Gastroesophageal sphincter (tissue), 4 donors: ENCODE measurements around the gene LORICRIN. TPM values are rescaled to one million over a fixed set of nuclear protein-coding genes. Genes with fewer than 3 reads are reported as not detected.

Experiments used
- ATAC-seq: fragments of 150-250 bp; one replicate; pipeline ENCODE4 v1.9.1; 2016; ENCODE audit warnings: mild to moderate bottlenecking, moderate library complexity
- H3K27ac ChIP-seq, 4 donors: fragments of 200-600 bp; sonication (generic) in 3 of 4; 1 replicate in 3 of 4; 2 replicates in 1 of 4; pipeline ENCODE4 v1.5.1; 2016 to 2019
- H3K27me3 ChIP-seq: fragments of 200-600 bp; sonication (generic); one replicate; pipeline ENCODE4 v1.5.1; 2019
- H3K36me3 ChIP-seq, 2 donors: fragments of 200-600 bp; sonication (generic); one replicate each; pipeline ENCODE4 v1.5.1; 2019; ENCODE audit warnings: control low read depth in 1 of 2
- H3K4me1 ChIP-seq, 3 donors: fragments of 200-600 bp; sonication (generic); 1 replicate in 2 of 3; 2 replicates in 1 of 3; pipeline ENCODE4 v1.5.1; 2016 to 2019; ENCODE audit warnings: control low read depth in 2 of 3
- H3K4me3 ChIP-seq, 2 donors: fragments of 200-600 bp; sonication (generic); one replicate each; pipeline ENCODE4 v1.5.1; 2019; ENCODE audit warnings: mild to moderate bottlenecking in 1 of 2, moderate library complexity in 1 of 2
- H3K9me3 ChIP-seq, 3 donors: fragments of 200-600 bp; sonication (generic); one replicate each; pipeline ENCODE4 v1.5.1; 2017 to 2019; ENCODE audit warnings: control low read depth in 2 of 3
- CTCF ChIP-seq, 4 experiments: fragments of 200-600 bp in 2 of 4; fragments of 450-650 bp in 2 of 4; sonication (generic) in 1 of 4; IDR thresholded peaks; one replicate each; pipeline ENCODE4 v1.5.1; 2017 to 2019; ENCODE audit warnings: antibody characterized with exemption in 4 of 4, mild to moderate bottlenecking in 2 of 4, moderate library complexity in 2 of 4
- EP300 ChIP-seq: sonication (generic); formaldehyde crosslinking; IDR thresholded peaks from one replicate; pipeline ENCODE4 v1.6.1; 2017; ENCODE audit warnings: antibody characterized with exemption, mild to moderate bottlenecking
- POLR2A ChIP-seq, 2 donors: fragments of 450-650 bp; IDR thresholded peaks; one replicate each; pipeline ENCODE4 v1.6.1; 2017; ENCODE audit warnings: antibody characterized with exemption in 2 of 2, mild to moderate bottlenecking in 2 of 2, moderate library complexity in 1 of 2
- POLR2AphosphoS5 ChIP-seq: sonication (generic); formaldehyde crosslinking; IDR thresholded peaks from one replicate; pipeline ENCODE4 v1.6.1; 2017; ENCODE audit warnings: antibody characterized with exemption
- WGBS, 2 donors: methylation state at CpG; one replicate each; pipeline ENCODE4 v1.1.5; 2018; ENCODE audit warnings: low coverage in 1 of 2; 5-methylcytosine and 5-hydroxymethylcytosine counted together
- total RNA-seq, 4 donors: library from RNA; depleted of rRNA; stranded (reverse); fragments of >200 nt; gene quantifications; one replicate each; pipeline ENCODE4 v1.1.0, GENCODE V29; 2016

The LORICRIN gene
- total RNA-seq, 4 donors from 2014 or later: not detected

- Histone ChIP-seq H3K27me3 (no peaks in the 10 kb centered on the region), H3K36me3 (no peaks in the 10 kb centered on the region), H3K4me1 (no peaks in the 10 kb centered on the region), H3K9me3 (no peaks in the 10 kb centered on the region), H3K27ac (no peak overlapping the region), H3K4me3 (no peak overlapping the region)
- ATAC-seq: no peak
- 57 to 60% methylated on average over 1 of the region's 1 CpG for WGBS, 2 donors
- TF ChIP-seq POLR2AphosphoS5 (no peak), POLR2A (IDR thresholded peaks at IDR 0.05) (no peak), CTCF (IDR thresholded peaks at IDR 0.05) (no peak), EP300 (no peak)
These were observed 26.0 kb upstream of the LORICRIN start for GRCh38 chr1:153233448-153233847.

- Histone ChIP-seq H3K27ac (no peak overlapping the region), H3K4me1 (no peaks in the 10 kb centered on the region), H3K36me3 (no peaks in the 10 kb centered on the region), H3K9me3 (no peaks in the 10 kb centered on the region), H3K27me3 (no peaks in the 10 kb centered on the region), H3K4me3 (no peak overlapping the region)
- no peak for ATAC-seq
- TF ChIP-seq POLR2A (IDR thresholded peaks at IDR 0.05) (no peak), CTCF (IDR thresholded peaks at IDR 0.05) (no peak), POLR2AphosphoS5 (no peak), EP300 (no peak)
- 61 to 80% methylated on average over 1 to 2 of the region's 2 CpGs for WGBS, 2 donors
These were observed 21.0 kb upstream of the LORICRIN start for GRCh38 chr1:153238527-153238926.

GRCh38 chr1:153242160-153242559, 17.3 kb upstream of the LORICRIN start:
- no peaks in the 10 kb centered on the region for H3K36me3 ChIP-seq
- TF ChIP-seq EP300: no peak
- TF ChIP-seq POLR2A (IDR thresholded peaks at IDR 0.05): no peak
- no peak for TF ChIP-seq CTCF (IDR thresholded peaks at IDR 0.05)
- TF ChIP-seq POLR2AphosphoS5: no peak
- WGBS, 2 donors: 80 to 88% methylated on average over 1 of the region's 1 CpG
- no peak overlapping the region for H3K27ac ChIP-seq
- no peaks in the 10 kb centered on the region for H3K4me1 ChIP-seq
- ATAC-seq: no peak
- no peak overlapping the region for H3K4me3 ChIP-seq
- H3K27me3 ChIP-seq: peaks cover 16% of the 10 kb centered on the region
- no peaks in the 10 kb centered on the region for H3K9me3 ChIP-seq

- no peaks in the 10 kb centered on the region for H3K36me3 ChIP-seq
- H3K4me3 ChIP-seq: no peak overlapping the region
- no peak for ATAC-seq
- no CpG with 5 or more reads among the region's 4 CpGs for WGBS, 2 donors
- peaks cover 33% of the 10 kb centered on the region for H3K27me3 ChIP-seq
- no peak overlapping the region for H3K27ac ChIP-seq
- no peaks in the 10 kb centered on the region for H3K4me1 ChIP-seq
- no peak for TF ChIP-seq CTCF (IDR thresholded peaks at IDR 0.05)
- no peak for TF ChIP-seq POLR2A (IDR thresholded peaks at IDR 0.05)
- TF ChIP-seq EP300: no peak
- TF ChIP-seq POLR2AphosphoS5: no peak
- H3K9me3 ChIP-seq: no peaks in the 10 kb centered on the region
These were observed 14.0 kb upstream of the LORICRIN start for GRCh38 chr1:153245466-153245865.

- 83 to 91% methylated on average over 1 of the region's 1 CpG for WGBS, 2 donors
- ATAC-seq: no peak
- H3K4me3 ChIP-seq: no peak overlapping the region
- TF ChIP-seq POLR2AphosphoS5 (no peak), POLR2A (IDR thresholded peaks at IDR 0.05) (no peak), CTCF (IDR thresholded peaks at IDR 0.05) (no peak), EP300 (no peak)
- no peaks in the 10 kb centered on the region for H3K9me3 ChIP-seq
- no peaks in the 10 kb centered on the region for H3K36me3 ChIP-seq
- H3K27ac ChIP-seq: no peak overlapping the region
- no peaks in the 10 kb centered on the region for H3K4me1 ChIP-seq
- peaks cover 33% of the 10 kb centered on the region for H3K27me3 ChIP-seq
These were observed 13.5 kb upstream of the LORICRIN start for GRCh38 chr1:153246018-153246417.
